ENCODE measurements around the gene URAD. TPM values are rescaled to one million over a fixed set of nuclear protein-coding genes. Genes with fewer than 3 reads are reported as not detected.

Gene URAD
- polyA plus RNA-seq, 2 of the 4 experiments (the other 2 are of a cell fraction) = not detected

- no peak overlapping the region for H3K4me3 ChIP-seq
- H3K9me3 ChIP-seq = no peaks in the 10 kb centered on the region
- WGBS (ENCODE audit: missing lambda C conversion rate) = 94% methylated on average over 10 of the region's 38 CpGs
- H3K4me1 ChIP-seq = peaks cover 1% of the 10 kb centered on the region; the same call in 2 of the 3 replicates
- no peak for TF ChIP-seq HES2 (IDR thresholded peaks at IDR 0.05)
- no peak for TF ChIP-seq CTCF (IDR thresholded peaks at IDR 0.05)
- TF ChIP-seq NFE2L2 (conservative IDR thresholded peaks at IDR 0.05; ENCODE audit: low read length) = no peak
- TF ChIP-seq ATOH8 (CRISPR knock-in tag; IDR thresholded peaks at IDR 0.05; ENCODE audit: low read depth) = no peak
- TF ChIP-seq ZC3H11A (IDR thresholded peaks at IDR 0.05) = no peak
- no peak for TF ChIP-seq TFCP2L1 (CRISPR knock-in tag; IDR thresholded peaks at IDR 0.05)
- TF ChIP-seq JUNB (IDR thresholded peaks at IDR 0.05) = no peak
- TF ChIP-seq BCL3 (IDR thresholded peaks at IDR 0.05) = no peak
- no peak for TF ChIP-seq NPAS2 (CRISPR knock-in tag; IDR thresholded peaks at IDR 0.05; ENCODE audit: borderline replicate concordance)
- TF ChIP-seq ESRRA (IDR thresholded peaks at IDR 0.05; ENCODE audit: borderline replicate concordance, low read length) = no peak
- TF ChIP-seq EHF (CRISPR knock-in tag; IDR thresholded peaks at IDR 0.05) = no peak
- no peak for TF ChIP-seq ZSCAN20 (CRISPR knock-in tag; IDR thresholded peaks at IDR 0.05)
- TF ChIP-seq MAFK (IDR thresholded peaks at IDR 0.05; ENCODE audit: partially characterized antibody) = no peak
- no peak for TF ChIP-seq GATA3 (IDR thresholded peaks at IDR 0.05; ENCODE audit: borderline replicate concordance)
- TF ChIP-seq NR3C1 (IDR thresholded peaks at IDR 0.05) = no peak
- TF ChIP-seq HEYL (CRISPR knock-in tag; IDR thresholded peaks at IDR 0.05) = no peak
- TF ChIP-seq ZFP36 (IDR thresholded peaks at IDR 0.05; ENCODE audit: borderline replicate concordance, partially characterized antibody) = no peak
- ATAC-seq = no peak
- CTCF ChIA-PET = interaction anchor here (1.4 to 6.3 kb wide), 5 partner anchors 13 to 604 kb away, joined by 3 to 32 read pairs (median 6); no protein-coding TSS in a partner anchor
- no peak for FAIRE-seq
- no peak for DNase-seq (ENCODE audit: low read depth in 1 of 2, low spot score in 1 of 2)
- no peak overlapping the region for H3K4me2 ChIP-seq
- POLR2A ChIA-PET = no interaction called here
- H3K27ac ChIP-seq = no peak overlapping the region
Measured at GRCh38 chr13:27966641-27967202, 21.8 kb downstream of the URAD start.

GRCh38 chr13:27965740-27966640 lies 22.5 kb downstream of the URAD start:
- Histone ChIP-seq H3K4me3 (no peak overlapping the region), H3K4me2 (no peak overlapping the region), H3K27ac (no peak overlapping the region), H3K9me3 (no peaks in the 10 kb centered on the region), H3K4me1 (peaks cover 8% of the 10 kb centered on the region)
- 86% methylated on average over 36 of the region's 45 CpGs for WGBS (ENCODE audit: missing lambda C conversion rate)
- POLR2A ChIA-PET = no interaction called here
- CTCF ChIA-PET = interaction anchor here (1.1 to 1.4 kb wide), 3 partner anchors 12 to 431 kb away, joined by 3 to 4 read pairs (median 3); no protein-coding TSS in a partner anchor
- no peak for FAIRE-seq
- no peak for DNase-seq (ENCODE audit: low read depth in 1 of 2, low spot score in 1 of 2)
- TF ChIP-seq NPAS2 (CRISPR knock-in tag; IDR thresholded peaks at IDR 0.05; ENCODE audit: borderline replicate concordance) = no peak
- no peak for TF ChIP-seq CHD2 (IDR thresholded peaks at IDR 0.05; ENCODE audit: low read length, partially characterized antibody)
- no peak for TF ChIP-seq USF2 (IDR thresholded peaks at IDR 0.05)
- no peak for ATAC-seq
